Activated CD4-positive, alpha-beta T cell treated with anti-CD3 and anti-CD28 coated beads, Interleukin-2, amount 10 ng/mL, durations not matched to agents 24 days and 14 days (primary cell): ENCODE results near the gene STPG3. TPM values are rescaled to one million over a fixed set of nuclear protein-coding genes. Genes with fewer than 3 reads are reported as not detected.
A peak's percentile ranks its signal among the peaks of the same experiment; 100 is the strongest.

ENCODE experiments used
- DNase-seq: peaks from one replicate; pipeline ENCODE4 v3.0.0; 2022
- H3K27ac Mint-ChIP-seq: one replicate; pipeline ENCODE4 v1.8.0; 2022; ENCODE audit warnings: mild to moderate bottlenecking, mixed read lengths
- H3K27me3 Mint-ChIP-seq: one replicate; pipeline ENCODE4 v1.8.0; 2022; ENCODE audit warnings: mixed read lengths
- H3K36me3 Mint-ChIP-seq: one replicate; pipeline ENCODE4 v1.8.0; 2022; ENCODE audit warnings: low read depth, mild to moderate bottlenecking, mixed read lengths
- H3K4me1 Mint-ChIP-seq: one replicate; pipeline ENCODE4 v1.8.0; 2021; ENCODE audit warnings: mixed read lengths
- H3K4me3 Mint-ChIP-seq: one replicate; pipeline ENCODE4 v1.8.0; 2022; ENCODE audit warnings: mild to moderate bottlenecking, moderate library complexity, mixed read lengths
- H3K9me3 Mint-ChIP-seq: one replicate; pipeline ENCODE4 v1.8.0; 2021; ENCODE audit warnings: mixed read lengths
- intact Hi-C: fragments of 100-400 bp; cut with micrococcal nuclease; formaldehyde crosslinking; loops from one replicate; pipeline ENCODE4 v1.15.1; 2023
- total RNA-seq: library from RNA; stranded (reverse); gene quantifications from 2 replicates; pipeline ENCODE4 v1.2.3, GENCODE V29; 2022

The STPG3 gene
- total RNA-seq, 1 donor from 2014 or later: 0.54 TPM

DNA sequence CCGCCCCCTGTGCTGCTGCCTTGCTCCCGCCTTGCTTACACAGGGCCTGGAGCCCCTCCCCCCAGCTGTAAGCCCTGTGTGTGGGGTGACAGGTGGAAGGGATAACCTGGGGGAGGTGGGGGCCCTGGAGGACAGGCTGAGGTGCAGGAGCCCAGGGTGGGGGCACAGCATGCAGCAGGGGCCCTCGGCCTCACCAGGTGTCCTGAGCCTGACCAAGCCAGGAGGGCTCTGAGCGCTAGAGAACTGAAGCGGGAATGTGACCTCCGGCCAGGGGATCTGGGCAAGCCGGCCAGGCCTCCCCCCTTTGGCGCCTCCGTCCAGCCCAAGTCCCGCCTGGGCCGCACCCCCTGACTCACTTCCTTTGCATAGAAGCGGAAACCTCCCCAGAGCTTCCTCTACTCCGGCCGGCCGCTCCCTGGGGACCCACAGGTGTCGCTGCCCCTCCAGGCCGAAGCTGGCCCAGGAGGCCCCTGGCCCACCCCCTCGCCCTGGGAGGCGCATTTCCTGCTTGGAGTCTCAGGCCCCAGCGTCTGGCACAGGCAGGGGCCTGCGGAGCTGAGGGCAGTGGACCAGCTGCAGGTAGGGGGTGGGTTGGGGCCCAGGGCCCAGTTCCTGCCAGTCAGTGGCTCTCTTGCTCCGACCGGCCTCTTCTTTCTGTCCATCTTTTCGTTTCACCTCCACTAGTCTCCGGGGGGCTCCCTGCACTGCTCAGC, 26.4 kb downstream of the STPG3 start, which contains the start of gene TOR4A:
TOR4A (plus strand) TSS at position 398 of the 713 bp plus-strand sequence. CDS start 964 bp downstream, outside the sequence.
- H3K27me3 Mint-ChIP-seq: no peaks in the 10 kb centered on the region
- DNase-seq: peak; percentile 86
- peaks cover 13% of the 10 kb centered on the region for H3K36me3 Mint-ChIP-seq
- H3K27ac Mint-ChIP-seq: peak within 1 kb of the TSS; percentile 91
- intact Hi-C loops: no loop called here
- no peaks in the 10 kb centered on the region for H3K9me3 Mint-ChIP-seq
- H3K4me3 Mint-ChIP-seq: peak within 1 kb of the TSS; percentile 90
- H3K4me1 Mint-ChIP-seq: peaks cover 8% of the 10 kb centered on the region

DNA sequence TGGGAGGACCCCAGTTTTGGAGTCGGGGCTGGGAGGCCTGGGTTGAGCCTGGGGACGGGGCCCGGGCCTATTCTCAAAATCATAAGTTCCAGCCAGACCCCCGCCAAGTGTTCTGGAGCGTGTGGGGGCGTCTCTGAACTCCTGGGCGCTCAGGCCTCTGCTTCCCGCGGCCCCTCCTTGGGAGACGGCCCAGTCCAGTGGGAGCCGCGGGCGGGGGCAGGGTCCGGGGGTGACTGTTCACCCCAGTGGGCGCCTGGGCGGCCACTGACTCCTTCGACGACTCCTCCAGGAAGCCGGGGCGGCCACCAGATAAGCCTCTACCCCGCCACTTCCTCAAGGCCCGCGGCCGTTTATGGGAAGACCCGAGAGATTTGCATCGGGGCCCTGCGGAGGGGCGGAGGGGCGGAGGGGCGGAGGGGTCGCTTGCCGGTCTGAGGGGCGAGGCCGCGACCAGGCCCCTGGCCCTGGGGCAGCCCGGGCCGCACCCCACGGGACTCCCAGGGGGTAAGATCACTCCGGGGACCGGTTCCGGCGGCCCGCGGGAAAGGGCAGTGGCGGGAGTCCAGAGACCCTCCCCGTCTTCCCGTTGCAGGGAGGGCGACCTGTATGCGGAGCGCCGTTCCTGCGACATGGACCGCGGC, 27.1 kb downstream of the STPG3 start:
- Mint-ChIP-seq H3K4me3 (peak overlapping the region; percentile 90), H3K27me3 (no peaks in the 10 kb centered on the region), H3K36me3 (peaks cover 14% of the 10 kb centered on the region), H3K27ac (peak overlapping the region; percentile 81), H3K4me1 (peaks cover 9% of the 10 kb centered on the region), H3K9me3 (no peaks in the 10 kb centered on the region)
- peak; percentile 71 for DNase-seq
- intact Hi-C loops: no loop called here

DNA sequence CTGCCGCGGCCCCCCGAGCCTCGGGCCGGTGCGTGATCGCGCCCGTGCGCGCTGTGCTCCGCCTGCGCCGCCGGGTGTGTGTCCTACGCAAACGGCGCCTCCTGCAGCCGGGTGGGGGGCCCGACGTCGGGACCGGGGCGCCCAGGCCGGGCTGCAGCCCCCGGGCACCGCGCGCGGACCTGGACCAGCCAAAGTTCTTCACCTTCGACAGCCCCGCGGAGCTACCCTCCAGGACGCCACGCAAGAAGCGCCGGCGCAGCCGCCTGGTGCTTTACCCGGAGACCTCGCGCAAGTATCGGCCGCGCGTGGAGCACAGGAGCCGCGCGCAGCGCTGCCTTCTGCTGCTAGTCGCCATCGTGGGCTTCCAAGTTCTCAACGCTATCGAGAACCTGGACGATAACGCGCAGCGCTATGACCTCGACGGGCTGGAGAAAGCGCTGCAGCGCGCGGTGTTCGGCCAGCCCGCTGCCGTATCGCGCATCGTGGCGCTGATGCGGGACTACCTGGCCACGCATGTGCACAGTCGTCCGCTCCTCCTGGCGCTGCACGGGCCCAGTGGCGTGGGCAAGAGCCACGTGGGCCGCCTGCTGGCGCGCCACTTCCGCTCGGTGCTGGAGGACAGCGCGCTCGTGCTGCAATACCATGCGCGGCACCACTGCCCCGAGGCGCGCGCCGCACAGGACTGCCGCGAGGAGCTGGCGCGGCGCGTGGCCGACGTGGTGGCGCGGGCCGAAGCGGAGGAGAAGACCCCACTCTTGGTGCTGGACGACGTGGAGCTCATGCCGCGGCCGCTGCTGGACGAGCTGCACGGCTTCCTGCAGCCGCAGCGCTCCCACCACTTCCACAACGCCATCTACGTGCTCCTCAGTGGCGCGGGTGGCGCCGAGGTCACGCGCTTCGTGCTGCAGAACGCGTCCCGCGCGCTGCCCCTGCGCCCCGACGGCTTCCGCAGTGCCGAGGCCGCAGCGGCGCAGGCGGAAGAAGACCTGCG, 27.9 kb downstream of the STPG3 start:
- intact Hi-C loops: no loop called here
- Mint-ChIP-seq H3K27me3 (no peaks in the 10 kb centered on the region), H3K9me3 (no peaks in the 10 kb centered on the region), H3K4me1 (peaks cover 9% of the 10 kb centered on the region), H3K27ac (no peak overlapping the region), H3K36me3 (peaks cover 10% of the 10 kb centered on the region), H3K4me3 (no peak overlapping the region)
- no peak for DNase-seq

DNA sequence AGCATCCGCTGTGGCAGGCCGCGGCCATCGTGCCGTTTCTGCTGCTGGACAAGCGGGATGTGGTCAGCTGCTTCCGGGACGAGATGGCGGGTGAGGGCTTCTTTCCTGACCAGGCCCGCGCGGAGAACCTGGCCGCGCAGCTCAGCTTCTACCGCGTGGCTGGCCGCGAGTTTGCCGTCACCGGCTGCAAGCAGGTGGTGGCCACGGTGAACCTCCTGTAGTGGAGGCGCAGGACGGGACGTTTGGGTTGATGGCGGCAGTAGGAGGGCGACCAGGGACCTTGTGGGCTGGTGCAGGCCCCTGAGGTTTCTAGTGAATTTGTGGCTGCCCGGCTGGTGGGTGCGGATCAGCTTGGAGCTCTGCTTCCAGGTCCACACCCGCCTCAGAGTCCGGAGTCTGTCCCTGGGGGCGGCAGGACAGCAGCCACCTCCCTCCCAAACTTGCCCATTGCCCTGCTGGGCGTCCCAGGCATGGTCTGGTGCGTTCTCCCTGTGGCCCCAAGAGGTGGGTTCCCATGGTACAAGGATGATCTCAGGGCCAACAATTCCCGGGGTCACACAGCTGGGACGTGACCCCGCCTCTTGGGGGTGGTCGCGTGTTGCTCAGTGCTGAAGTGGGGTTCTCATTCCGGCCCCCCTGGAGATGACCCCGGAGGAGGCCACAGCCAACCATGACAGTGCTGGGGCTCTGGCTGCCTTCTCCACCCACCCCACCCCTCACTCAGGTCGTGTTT, 28.8 kb downstream of the STPG3 start:
- Mint-ChIP-seq H3K9me3 (no peaks in the 10 kb centered on the region), H3K4me3 (peak overlapping the region; percentile 12), H3K27me3 (no peaks in the 10 kb centered on the region), H3K27ac (no peak overlapping the region), H3K4me1 (peaks cover 9% of the 10 kb centered on the region), H3K36me3 (peaks cover 9% of the 10 kb centered on the region)
- intact Hi-C loops: no loop called here
- DNase-seq: no peak

DNA sequence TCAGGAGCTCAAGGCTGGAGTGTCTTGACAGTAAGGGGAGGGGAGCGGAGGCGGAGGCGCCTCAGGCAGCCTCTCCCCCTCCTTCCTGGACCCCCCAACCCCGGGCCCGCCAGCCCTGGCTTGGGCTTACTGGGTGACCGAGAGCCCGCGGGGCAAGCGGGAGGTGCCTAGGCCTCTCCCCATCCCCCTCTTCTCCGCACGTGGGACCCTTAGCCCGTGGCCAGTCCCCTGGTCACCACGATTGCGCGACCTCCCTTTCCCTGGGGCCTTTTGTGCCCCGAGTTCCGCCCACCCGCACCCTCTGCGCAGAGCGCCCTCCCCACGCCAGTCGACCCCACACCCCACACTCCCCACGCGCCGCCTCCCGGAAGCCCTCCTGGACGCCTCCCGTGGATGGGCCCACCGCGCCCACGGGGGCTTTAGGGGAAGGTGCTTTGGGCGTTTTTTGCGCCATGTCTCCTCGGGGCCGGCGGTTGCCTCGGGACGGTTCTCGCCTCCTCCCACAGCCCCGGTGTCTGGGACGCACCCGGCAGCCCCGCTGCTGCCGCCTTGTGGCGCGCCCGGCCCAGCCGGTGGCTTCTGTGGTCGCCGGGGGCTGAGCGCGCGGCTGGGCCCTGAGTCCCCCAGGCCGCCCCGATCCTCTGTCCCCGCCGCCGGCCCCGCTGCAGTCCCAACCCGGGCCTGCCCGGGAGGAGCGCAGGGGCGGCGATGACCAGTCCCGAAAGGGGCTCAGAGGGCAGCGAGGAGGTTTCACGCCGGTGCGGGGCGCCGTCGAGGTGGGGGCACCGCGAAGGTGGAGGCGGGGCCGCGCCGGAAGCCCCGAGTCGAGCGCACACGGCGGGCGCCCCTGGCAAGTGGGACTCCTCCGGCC, 29.6 kb downstream of the STPG3 start:
- H3K9me3 Mint-ChIP-seq: no peaks in the 10 kb centered on the region
- no peak overlapping the region for H3K4me3 Mint-ChIP-seq
- no peak for DNase-seq
- H3K4me1 Mint-ChIP-seq: peaks cover 6% of the 10 kb centered on the region
- H3K27ac Mint-ChIP-seq: no peak overlapping the region
- no peaks in the 10 kb centered on the region for H3K27me3 Mint-ChIP-seq
- peaks cover 9% of the 10 kb centered on the region for H3K36me3 Mint-ChIP-seq
- intact Hi-C loops: no loop called here

DNA sequence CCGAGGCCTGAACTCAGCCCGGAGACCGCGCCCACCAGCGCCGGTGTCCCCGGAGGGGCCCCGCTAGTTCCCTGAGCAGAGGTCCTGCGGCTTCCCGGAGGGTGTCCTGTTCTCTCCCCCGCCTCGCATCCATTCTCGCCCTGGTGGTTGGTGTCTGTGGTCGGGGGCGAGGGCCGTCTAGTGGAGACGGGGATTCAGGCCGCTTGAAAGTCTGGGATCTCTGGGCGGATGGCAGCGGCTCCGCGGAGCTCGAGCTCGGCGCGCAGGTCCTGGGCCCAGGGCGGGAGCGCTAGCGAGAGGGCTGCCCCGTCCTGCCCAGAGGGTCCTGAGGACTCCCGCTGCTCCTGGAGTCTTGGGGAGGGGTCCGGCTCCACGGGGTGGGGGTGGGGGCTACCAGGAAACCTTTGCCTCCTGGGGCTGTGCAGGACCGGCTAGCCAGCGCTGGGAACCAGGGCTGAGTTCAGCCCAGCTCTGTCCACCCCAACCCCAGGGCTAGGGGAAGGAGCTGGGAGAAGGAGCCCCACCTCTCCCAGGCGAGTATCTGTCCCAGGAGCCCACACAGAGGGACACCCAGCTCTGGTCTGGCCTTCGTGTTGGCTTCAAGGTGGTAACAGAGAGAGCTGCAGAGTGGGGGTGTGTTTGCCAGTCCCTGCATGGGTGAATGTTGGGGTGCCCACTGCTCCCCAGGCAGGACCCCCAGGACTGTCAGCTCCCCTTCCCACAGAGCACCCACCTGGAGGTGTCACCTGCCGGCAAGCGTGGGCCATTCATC, 30.4 kb downstream of the STPG3 start:
- H3K9me3 Mint-ChIP-seq: no peaks in the 10 kb centered on the region
- no peak for DNase-seq
- H3K27ac Mint-ChIP-seq: no peak overlapping the region
- no peaks in the 10 kb centered on the region for H3K27me3 Mint-ChIP-seq
- intact Hi-C loops: no loop called here
- H3K36me3 Mint-ChIP-seq: peaks cover 9% of the 10 kb centered on the region
- H3K4me3 Mint-ChIP-seq: no peak overlapping the region
- peaks cover 4% of the 10 kb centered on the region for H3K4me1 Mint-ChIP-seq

DNA sequence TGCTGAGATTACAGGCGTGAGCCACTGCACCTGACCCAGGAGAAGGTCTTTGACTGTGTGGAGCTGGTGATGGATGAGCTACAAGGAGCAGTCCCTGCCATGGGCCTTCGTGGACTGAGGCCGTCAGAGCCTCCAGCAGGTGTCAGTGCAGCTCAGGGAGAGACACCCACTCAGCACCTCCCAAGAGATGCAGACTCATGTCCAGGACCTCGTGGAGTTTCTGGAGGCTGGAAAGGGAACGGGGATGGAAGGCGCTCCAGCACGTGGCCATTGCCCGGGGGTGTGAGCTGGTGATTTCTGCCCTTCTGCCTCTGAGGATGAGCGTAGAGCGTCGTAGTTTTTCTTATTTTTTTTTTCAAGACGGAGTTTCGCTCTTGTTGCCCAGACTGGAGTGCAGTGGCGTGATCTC, 35.9 kb downstream of the STPG3 start:
- Mint-ChIP-seq H3K27me3 (no peaks in the 10 kb centered on the region), H3K27ac (no peak overlapping the region), H3K4me1 (peaks cover 2% of the 10 kb centered on the region), H3K36me3 (peaks cover 6% of the 10 kb centered on the region), H3K9me3 (no peaks in the 10 kb centered on the region), H3K4me3 (no peak overlapping the region)
- intact Hi-C loops: no loop called here
- DNase-seq: peak; percentile 81

DNA sequence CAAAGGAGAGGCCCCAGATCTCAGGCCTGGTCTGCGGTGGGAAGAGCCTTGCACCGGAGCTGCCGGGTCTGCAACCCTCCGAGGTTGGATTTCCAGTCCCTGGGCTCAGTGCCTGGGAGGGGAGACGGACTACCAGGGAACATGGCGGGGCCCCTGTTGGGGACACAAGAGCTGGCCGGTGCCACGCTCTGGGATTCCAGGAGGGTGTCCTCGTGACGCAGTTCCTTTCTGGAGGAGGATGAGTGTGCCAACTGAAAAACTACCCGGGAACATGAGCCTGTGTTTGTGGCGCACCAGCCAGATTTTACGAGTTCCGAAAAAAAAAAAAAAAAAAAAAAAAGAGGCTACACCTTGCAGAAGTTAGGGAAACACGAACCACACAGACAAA, 42.0 kb downstream of the STPG3 start:
- no peaks in the 10 kb centered on the region for H3K9me3 Mint-ChIP-seq
- intact Hi-C loops: loop anchor here (10.0 kb wide), 1 partner anchor 232 kb away; no protein-coding TSS in a partner anchor
- peaks cover 28% of the 10 kb centered on the region for H3K27me3 Mint-ChIP-seq
- H3K4me3 Mint-ChIP-seq: no peak overlapping the region
- peaks cover 2% of the 10 kb centered on the region for H3K4me1 Mint-ChIP-seq
- DNase-seq: no peak
- H3K36me3 Mint-ChIP-seq: no peaks in the 10 kb centered on the region
- H3K27ac Mint-ChIP-seq: no peak overlapping the region

DNA sequence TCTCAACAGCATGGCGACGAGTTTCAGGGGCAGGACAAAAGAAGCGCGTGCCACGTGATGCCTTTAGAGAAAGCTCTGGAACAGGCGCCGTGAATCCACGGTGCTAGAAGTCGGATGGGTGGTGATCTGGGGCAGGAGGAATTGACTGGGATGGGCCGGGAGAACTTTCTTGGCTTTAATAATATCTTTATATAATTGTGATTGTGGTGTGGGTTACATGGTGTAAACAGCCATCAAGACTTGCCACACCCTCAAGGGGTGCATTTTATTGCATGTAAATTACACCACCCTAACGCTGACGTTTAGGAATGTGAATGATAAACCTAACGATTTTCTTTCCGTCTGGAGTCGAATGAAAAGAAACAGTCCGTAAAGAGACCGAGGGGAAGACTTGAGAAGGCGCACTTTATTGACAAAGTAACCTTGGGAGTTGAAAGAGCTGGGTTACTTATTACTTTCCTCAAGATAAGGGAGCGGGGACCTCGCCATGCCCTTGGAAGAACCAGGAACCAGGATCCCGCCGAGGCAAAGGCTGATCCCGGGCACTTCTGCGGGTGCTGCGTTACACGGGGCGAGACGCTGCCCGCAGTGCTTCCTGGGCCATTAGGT, 42.5 kb downstream of the STPG3 start:
- no peaks in the 10 kb centered on the region for H3K9me3 Mint-ChIP-seq
- intact Hi-C loops: loop anchor here (2.0 to 10.0 kb wide), 2 partner anchors 113 to 231 kb away; no protein-coding TSS in a partner anchor
- no peak for DNase-seq
- H3K4me3 Mint-ChIP-seq: no peak overlapping the region
- peaks cover 2% of the 10 kb centered on the region for H3K4me1 Mint-ChIP-seq
- H3K27me3 Mint-ChIP-seq: peaks cover 33% of the 10 kb centered on the region
- no peak overlapping the region for H3K27ac Mint-ChIP-seq
- H3K36me3 Mint-ChIP-seq: no peaks in the 10 kb centered on the region

DNA sequence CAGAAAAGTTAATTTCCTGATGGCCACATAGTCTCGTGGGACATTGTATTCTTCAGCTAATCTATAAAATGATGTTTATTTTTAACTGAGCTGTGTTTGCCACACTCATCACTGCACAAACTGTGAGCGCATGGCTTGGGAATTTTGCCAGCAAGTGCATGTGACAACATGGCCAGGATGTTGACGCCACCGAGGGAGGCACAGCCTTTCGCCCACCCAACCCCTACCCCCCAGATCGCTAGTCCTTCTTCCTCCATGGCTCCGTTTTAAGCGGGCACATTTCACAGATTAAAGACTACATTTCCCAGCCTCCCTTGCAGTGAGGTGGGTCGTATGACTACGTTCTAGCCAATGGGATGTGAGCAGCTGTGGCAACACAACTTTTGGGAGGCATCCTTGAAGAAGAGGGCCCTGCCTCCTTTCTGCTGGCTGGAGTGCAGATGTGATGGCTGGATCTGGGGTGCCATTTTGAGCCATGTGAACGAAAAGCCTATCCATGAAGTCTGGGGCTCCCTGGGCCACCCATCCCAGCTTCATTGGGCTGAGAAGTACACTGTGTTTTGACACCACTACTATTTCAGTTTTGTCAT, 43.1 kb downstream of the STPG3 start:
- peak; percentile 72 for DNase-seq
- H3K4me3 Mint-ChIP-seq: peak overlapping the region; percentile 24
- H3K36me3 Mint-ChIP-seq: no peaks in the 10 kb centered on the region
- peaks cover 2% of the 10 kb centered on the region for H3K4me1 Mint-ChIP-seq
- H3K9me3 Mint-ChIP-seq: no peaks in the 10 kb centered on the region
- H3K27me3 Mint-ChIP-seq: peaks cover 37% of the 10 kb centered on the region
- intact Hi-C loops: loop anchor here (2.0 to 10.0 kb wide), 2 partner anchors 113 to 231 kb away; no protein-coding TSS in a partner anchor
- H3K27ac Mint-ChIP-seq: peak overlapping the region; percentile 12

DNA sequence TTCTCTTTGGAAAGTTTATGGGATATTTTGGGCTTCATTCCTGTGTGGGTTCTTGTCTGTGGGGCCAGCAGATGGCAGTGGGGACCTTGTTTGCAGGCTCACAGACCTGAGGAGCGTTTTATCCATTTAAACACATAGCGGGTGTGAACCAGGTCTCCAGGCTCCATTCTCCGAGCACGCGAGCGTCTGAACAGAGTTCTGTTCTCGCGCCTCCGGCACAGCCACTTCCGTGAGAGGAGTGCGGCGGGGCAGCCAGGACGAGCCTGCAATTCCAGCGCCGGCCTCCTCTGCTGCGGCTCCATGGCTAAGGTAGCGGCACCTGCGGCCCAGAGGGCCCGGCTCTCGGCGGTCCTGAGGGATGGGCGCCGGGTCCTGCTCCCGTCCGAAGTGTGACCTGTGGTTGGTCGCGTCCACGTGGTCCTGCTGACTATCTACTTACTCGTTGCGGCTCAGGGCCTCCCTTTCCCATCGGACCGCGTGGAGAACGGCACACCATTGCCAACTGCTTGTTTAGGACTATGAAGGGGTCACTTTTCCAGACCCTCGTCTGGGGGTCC, 43.7 kb downstream of the STPG3 start:
- Mint-ChIP-seq H3K9me3 (no peaks in the 10 kb centered on the region), H3K27me3 (peaks cover 38% of the 10 kb centered on the region), H3K4me3 (peak overlapping the region; percentile 24), H3K27ac (peak overlapping the region; percentile 12), H3K36me3 (no peaks in the 10 kb centered on the region), H3K4me1 (peaks cover 2% of the 10 kb centered on the region)
- no peak for DNase-seq
- intact Hi-C loops: loop anchor here (2.0 to 10.0 kb wide), 2 partner anchors 112 to 230 kb away; no protein-coding TSS in a partner anchor
